ENCODE results near the gene SETD4. TPM values are rescaled to one million over a fixed set of nuclear protein-coding genes. Genes with fewer than 3 reads are reported as not detected.

SETD4 gene
- total RNA-seq, 1 donor from 2014 or later: 35.9 TPM

GRCh38 chr21:35991131-35991530 is 69.2 kb downstream of the SETD4 start:
- Histone ChIP-seq H3K9me3 (no peaks in the 10 kb centered on the region), H3K27me3 (no peaks in the 10 kb centered on the region), H3K4me3 (no peak overlapping the region), H3K27ac (no peak overlapping the region), H3K36me3 (no peaks in the 10 kb centered on the region), H3K4me1 (no peaks in the 10 kb centered on the region)
- DNase-seq (ENCODE audit: low spot score in 2 of 2): no peak
- no peak for TF ChIP-seq CTCF (IDR thresholded peaks at IDR 0.05)
- intact Hi-C loops (cut with DNase I): no loop called here

GRCh38 chr21:35990609-35991008 is 69.7 kb downstream of the SETD4 start:
- Histone ChIP-seq H3K4me1 (no peaks in the 10 kb centered on the region), H3K4me3 (no peak overlapping the region), H3K27me3 (no peaks in the 10 kb centered on the region), H3K36me3 (no peaks in the 10 kb centered on the region), H3K9me3 (no peaks in the 10 kb centered on the region), H3K27ac (no peak overlapping the region)
- TF ChIP-seq CTCF (IDR thresholded peaks at IDR 0.05): no peak
- intact Hi-C loops (cut with DNase I): no loop called here
- no peak for DNase-seq (ENCODE audit: low spot score in 2 of 2)

GRCh38 chr21:35989138-35989735 is 71.1 kb downstream of the SETD4 start:
- no peak overlapping the region for H3K4me3 ChIP-seq
- intact Hi-C loops (cut with DNase I): no loop called here
- peak in 1 of 2 donors; percentile 72 for DNase-seq (ENCODE audit: low spot score in 2 of 2)
- H3K9me3 ChIP-seq: no peaks in the 10 kb centered on the region
- H3K4me1 ChIP-seq: no peaks in the 10 kb centered on the region
- no peak overlapping the region for H3K27ac ChIP-seq
- H3K27me3 ChIP-seq: no peaks in the 10 kb centered on the region
- TF ChIP-seq CTCF (IDR thresholded peaks at IDR 0.05): no peak
- H3K36me3 ChIP-seq: no peaks in the 10 kb centered on the region

- Histone ChIP-seq H3K9me3 (no peaks in the 10 kb centered on the region), H3K4me3 (no peak overlapping the region), H3K4me1 (no peaks in the 10 kb centered on the region), H3K27me3 (no peaks in the 10 kb centered on the region), H3K36me3 (no peaks in the 10 kb centered on the region), H3K27ac (no peak overlapping the region)
- intact Hi-C loops (cut with DNase I): no loop called here
- no peak for TF ChIP-seq CTCF (IDR thresholded peaks at IDR 0.05)
- no peak for DNase-seq (ENCODE audit: low spot score in 2 of 2)
Observed at GRCh38 chr21:35988416-35989137, 71.7 kb downstream of the SETD4 start.

- H3K4me3 ChIP-seq: no peak overlapping the region
- no peaks in the 10 kb centered on the region for H3K36me3 ChIP-seq
- H3K27ac ChIP-seq: no peak overlapping the region
- H3K9me3 ChIP-seq: no peaks in the 10 kb centered on the region
- no peak for DNase-seq (ENCODE audit: low spot score in 2 of 2)
- intact Hi-C loops (cut with DNase I): no loop called here
- no peak for TF ChIP-seq CTCF (IDR thresholded peaks at IDR 0.05)
- no peaks in the 10 kb centered on the region for H3K4me1 ChIP-seq
- no peaks in the 10 kb centered on the region for H3K27me3 ChIP-seq
Observed at GRCh38 chr21:35987475-35987874, 72.9 kb downstream of the SETD4 start.

Measured in ascending aorta (tissue), 2 donors.